ENCODE results near the gene ULK4.
"Not testable (repeated sequence)": the region's sequence is repeated elsewhere in the genome, so short reads cannot be mapped to it uniquely, and the experiment has no call there.

The ULK4 gene

GRCh38 chr3:41960826-41961750 lies 815 bp downstream of the ULK4 start:
- DNase-seq (ENCODE audit: low spot score), result peak; percentile 47

DNA sequence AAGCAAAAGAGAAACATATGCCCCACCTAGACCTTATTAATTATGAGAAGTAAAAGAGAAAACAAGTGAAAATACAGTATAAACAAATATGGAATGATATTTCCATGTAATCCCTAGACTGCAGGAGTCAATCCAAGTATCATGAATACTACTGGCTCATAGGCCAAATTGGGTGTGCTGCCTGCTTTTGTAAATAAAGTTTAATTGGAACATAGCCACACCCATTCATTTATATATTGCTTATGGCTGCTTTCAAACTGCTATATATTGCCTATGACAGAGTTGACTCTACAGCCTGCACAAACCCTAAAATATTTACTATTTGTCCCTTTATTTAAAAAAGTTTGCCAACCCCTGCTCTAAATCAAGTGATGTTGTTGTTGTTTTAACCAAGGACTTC lies 5.3 kb downstream of the ULK4 start:
- DNase-seq (ENCODE audit: low spot score), result no peak

DNA sequence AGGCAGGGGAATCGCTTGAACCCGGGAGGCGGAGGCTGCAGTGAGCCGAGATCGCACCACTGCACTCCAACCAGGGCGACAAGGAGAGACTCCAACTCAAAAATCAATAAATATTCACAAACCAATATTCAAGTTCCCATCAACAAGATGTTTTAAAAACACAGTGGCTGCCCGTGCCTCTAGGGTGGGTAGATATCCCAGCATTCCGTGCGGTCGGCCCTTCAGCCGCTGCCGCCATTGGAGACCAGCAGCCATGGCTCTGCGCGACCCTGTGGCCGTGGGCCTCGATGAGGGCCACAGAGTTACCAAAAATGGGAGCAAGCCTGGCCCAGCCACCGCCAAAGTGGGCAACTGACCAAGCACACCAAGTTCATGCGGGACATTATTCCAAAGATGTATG lies 6.7 kb downstream of the ULK4 start:
- DNase-seq (ENCODE audit: low spot score), result no peak

- DNase-seq (ENCODE audit: low spot score), result no peak
Observed at GRCh38 chr3:41943311-41943843, 18.5 kb downstream of the ULK4 start.

DNA sequence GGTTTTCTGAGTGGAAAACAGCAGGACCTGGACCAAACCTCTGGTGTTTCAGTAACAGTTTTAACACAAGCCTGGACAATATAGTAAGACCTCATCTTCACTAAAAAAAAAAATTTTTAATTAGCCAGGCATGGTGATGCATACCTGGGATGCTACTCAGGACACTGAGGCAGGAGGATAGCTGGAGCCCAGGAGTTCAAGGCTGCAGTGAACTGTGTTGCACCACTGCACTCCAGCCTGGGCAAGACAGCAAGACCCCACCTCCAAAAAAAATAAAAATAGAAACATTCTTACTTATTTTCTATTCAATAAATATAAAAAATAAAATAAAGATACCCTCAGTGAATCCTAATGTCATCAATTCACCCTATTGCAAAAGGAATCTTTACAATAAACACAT lies 21.5 kb downstream of the ULK4 start:
- no peak for DNase-seq (ENCODE audit: low spot score)

DNA sequence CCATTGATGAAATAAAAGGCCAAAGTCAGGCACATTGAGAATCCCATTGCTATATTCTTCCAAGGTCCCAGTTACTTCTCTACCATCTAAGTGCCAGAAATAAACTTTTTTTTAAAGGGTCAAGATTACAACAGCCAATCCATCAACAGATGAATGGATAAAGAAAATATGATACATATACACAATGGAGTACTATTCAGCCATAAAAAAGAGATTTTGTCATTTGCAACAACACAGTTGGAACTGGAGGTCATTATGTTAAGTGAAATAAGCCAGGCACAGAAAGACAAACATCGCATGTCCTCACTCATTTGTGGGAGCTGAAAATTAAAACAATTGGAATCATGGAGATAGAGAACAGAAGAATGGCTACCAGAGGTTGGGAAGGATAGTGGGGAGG lies 25.5 kb downstream of the ULK4 start:
- no peak for DNase-seq (ENCODE audit: low spot score)

GRCh38 chr3:41933154-41933676 lies 28.7 kb downstream of the ULK4 start:
- no peak for DNase-seq (ENCODE audit: low spot score)

DNA sequence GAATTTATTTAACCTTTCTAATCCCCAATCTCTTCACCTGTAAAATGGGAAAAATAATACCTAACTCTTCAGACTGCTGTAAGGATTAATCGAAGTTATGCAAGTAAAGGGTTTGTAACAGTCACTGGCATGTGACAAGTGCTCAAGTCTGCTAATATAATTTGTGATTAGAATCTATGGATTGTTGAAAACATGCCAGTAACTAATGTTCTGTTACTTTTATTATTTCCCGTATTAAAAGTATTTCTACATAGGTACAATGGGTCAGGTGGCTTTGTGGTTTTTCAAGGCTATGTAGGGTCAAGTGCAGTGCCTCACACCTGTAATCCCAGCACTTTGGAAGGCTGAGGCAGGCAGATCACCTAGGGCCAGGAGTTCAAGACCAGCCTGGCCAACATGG lies 29.4 kb downstream of the ULK4 start:
- no peak for DNase-seq (ENCODE audit: low spot score)

DNA sequence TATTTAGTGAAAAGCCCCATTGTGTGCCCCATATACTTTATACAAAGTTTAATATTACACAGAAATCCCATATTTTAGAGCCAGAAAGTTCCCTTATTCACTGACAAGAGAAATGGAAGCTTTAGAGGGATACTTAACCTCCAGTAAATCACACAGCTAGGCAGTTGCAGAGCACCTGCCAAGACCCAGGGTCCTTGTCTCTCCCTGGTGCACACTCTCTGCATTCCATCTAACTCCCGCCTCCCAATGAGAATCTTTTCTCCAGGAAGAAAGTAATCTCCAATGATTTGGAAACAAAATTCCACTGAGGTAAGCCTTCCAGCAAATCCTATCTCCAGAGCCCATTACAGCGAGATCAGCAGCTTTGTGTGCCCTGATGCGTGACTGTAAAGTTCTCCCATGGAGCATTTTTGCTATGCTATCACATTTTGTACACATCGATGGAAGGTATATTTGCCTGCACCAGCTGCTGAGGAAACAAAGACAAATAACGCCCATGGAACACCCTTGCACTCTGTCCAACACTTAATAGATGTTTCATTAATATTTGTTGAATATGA lies 41.4 kb downstream of the ULK4 start:
- DNase-seq (ENCODE audit: low spot score), result no peak

DNA sequence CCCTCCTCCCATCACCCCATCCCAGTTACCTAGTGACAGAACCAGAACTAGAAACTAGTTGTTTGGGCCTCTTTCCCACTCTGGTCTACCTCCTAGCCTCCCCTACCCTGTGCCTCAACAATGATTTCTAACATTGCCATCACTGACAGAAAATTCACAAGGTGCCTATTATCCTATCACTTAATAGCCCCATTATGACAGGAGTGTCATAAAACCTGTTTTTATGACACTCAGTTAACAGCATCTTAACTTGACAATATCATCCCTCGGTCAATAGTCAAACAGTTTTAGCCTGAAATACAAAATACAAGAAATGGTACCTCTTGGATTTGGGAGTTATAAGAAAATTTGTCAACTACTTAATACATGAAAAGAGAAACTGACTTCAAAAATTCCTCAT lies 46.5 kb downstream of the ULK4 start:
- DNase-seq (ENCODE audit: low spot score), result no peak

- no peak for DNase-seq (ENCODE audit: low spot score)
Observed at GRCh38 chr3:41912280-41912679, 49.6 kb downstream of the ULK4 start.

DNA sequence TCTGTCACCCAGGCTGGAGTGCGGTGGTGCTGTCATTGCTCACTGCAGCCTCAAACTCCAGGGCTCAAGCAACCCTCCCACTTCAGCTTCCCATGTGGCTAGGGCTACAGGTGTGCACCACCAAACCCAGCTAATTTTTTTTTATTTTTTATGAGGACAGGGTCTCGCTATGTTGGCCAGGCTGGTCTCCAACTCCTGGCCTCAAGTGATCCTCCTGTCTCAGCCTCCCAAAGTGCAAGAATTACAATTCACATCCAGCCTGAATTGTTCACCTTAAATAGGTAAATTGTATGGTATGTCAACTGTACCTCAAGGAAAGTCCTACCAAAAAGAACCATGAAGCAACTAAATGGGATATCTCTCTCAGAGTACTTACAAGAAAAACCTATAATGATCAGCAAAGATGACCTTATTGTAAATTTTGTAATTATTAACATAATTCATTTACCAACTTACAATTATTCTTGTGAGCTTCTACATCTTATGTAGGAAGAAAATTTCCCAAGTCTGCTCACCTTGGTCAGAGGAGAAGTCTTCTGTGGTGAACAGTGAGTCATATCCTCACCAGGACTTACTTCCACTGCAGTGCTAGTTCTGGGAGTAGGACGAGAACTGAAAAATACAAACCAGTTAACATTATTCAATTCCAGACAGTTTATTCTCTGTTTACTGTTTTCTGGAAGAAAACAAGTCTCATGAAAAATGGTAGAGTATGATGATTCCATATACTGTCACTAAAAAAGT lies 54.4 kb downstream of the ULK4 start:
- DNase-seq (ENCODE audit: low spot score), result no peak

DNA sequence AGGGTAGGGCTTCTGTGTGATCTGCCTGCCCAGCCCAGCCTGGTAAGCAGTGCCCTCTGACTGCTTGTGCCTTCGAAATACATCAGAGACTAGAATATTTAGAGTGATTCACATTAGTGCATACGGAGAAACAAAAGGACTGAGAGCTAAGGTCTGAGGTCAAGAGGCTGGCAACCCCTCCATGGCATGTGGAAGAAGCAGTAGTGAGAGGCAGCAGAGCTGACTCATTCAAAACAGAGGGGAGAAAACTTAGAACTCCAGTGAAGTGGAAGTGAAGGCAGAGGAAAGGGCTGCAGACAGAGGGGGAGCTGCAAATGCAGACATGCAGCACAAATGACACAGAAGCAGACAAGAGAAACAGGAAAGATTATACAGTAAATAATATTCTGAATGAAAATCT lies 61.6 kb downstream of the ULK4 start:
- DNase-seq (ENCODE audit: low spot score), result no peak

GRCh38 chr3:41898631-41899030 lies 63.3 kb downstream of the ULK4 start:
- DNase-seq (ENCODE audit: low spot score), result no peak

DNA sequence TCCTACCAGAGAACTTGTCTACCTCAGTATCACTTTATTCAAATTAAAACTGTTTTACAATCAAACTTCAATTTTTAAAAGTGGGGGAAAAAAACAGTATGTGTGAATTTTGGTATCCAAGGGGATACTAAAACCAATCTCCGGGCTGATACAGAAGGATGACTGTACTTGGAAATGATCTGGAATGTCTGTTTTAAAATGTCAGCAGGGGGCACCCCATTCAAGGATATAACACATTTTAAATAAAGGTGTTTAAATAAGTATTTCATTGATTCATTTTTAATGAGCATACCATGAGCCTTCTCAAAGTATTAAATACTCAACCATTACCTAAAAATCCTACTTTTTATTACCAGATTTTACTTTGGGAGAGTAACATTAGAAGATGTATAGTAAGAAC lies 67.9 kb downstream of the ULK4 start:
- DNase-seq (ENCODE audit: low spot score), result peak; percentile 20

DNA sequence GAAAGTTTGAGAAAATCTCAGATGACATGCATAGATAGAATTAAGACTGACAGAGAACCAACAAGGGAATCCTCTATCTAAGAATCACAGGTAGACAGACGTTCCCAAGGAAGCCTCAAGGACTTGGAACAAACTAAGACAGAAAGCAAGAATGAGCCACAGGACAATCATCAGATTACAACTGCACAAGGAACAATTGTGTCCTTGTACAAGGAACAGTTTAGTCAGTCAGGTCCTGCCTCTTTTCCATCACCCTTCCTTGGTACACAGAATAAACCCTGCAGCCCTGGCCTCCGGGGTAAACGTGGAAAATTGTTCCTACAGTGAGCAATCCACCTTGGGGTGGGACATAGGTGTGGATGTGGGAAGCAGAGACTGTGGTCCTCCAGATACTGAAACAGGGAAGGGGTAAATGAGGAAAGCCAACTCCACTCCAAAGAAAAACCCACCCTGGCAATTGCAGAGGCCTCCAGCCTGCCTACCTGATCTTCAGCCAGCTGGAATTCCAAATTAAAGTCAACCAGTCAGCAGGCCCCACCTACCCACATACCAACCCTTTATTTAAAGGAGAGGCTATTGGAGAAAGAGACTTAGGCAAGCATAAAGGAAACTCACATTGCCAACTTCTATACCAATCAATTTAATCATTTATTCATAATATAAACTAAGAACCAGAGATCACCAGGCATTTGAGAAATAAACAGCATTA lies 73.4 kb downstream of the ULK4 start:
- no peak for DNase-seq (ENCODE audit: low spot score)

GRCh38 chr3:41882956-41883355 lies 78.9 kb downstream of the ULK4 start:
- no peak for DNase-seq (ENCODE audit: low spot score)

- DNase-seq (ENCODE audit: low spot score), result peak; percentile 31
Observed at GRCh38 chr3:41881233-41881821, 80.6 kb downstream of the ULK4 start.

DNA sequence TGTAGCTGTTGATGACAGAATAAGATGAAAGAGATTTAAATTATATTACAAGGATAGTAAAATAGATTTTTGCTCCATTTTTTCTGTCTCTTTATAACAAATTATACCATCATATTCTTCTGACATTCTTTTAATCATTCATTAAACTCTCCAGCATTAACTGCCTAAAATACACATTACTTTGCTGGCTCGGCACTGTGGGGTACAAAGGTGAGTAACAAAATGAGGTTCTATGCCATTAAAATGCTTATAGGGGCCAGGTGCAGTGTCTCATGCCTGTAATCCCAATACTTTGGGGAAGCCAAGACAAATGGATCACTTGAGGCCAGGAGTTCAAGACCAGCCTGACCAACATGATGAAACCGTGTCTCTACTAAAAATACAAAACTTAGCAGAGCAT lies 81.5 kb downstream of the ULK4 start:
- DNase-seq (ENCODE audit: low spot score), result no peak

DNA sequence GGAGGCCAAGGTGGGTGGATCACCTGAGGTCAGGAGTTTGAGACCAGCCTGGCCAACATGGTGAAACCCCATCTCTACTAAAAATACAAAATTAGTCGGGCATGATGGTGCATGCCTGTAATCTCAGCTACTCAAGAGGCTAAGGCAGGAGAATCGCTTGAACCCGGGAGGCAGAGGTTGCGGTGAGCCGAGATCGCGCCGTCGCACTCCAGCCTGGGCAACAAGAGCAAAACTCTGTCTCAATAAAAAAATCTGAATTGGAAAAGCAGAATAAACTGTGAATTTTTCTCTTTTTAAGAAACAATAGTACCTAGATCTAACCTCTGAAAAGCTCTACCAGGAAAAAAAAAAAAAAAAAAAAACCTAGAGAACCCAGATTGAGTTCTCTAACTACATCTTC lies 84.2 kb downstream of the ULK4 start:
- DNase-seq (ENCODE audit: low spot score), result not testable (repeated sequence)

DNA sequence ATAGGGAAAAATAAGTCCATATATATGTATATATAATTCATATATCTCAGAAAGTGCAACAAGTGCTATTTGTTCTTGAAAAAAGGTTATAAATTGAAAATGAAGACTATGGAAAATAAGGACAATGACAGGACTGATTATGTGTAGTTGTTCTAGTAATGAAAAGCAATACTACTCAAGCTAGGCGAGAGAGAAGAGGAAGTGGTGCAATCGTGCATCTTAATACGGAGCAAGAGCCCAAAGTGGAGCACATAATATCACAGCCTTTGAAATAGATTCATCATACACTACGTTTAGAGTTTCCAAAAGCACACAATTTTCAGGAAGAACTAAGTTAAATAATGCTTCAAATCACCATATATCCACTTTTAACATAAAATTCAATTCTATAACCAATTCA lies 87.9 kb downstream of the ULK4 start:
- DNase-seq (ENCODE audit: low spot score), result no peak

- no peak for DNase-seq (ENCODE audit: low spot score)
Observed at GRCh38 chr3:41872157-41872556, 89.7 kb downstream of the ULK4 start.
